Activated T-helper 1 cell treated with Interleukin-2 at 50 U/mL for 16 hours (primary cell): ENCODE results near the gene TOM1L2.

Source experiments
- DNase-seq: peaks from one replicate; pipeline ENCODE4 v3.0.0-alpha.2; 2020; ENCODE audit warnings: low read depth

Gene TOM1L2

GRCh38 chr17:17899486-17899885, 72.7 kb downstream of the TOM1L2 start:
- DNase-seq: no peak

DNA sequence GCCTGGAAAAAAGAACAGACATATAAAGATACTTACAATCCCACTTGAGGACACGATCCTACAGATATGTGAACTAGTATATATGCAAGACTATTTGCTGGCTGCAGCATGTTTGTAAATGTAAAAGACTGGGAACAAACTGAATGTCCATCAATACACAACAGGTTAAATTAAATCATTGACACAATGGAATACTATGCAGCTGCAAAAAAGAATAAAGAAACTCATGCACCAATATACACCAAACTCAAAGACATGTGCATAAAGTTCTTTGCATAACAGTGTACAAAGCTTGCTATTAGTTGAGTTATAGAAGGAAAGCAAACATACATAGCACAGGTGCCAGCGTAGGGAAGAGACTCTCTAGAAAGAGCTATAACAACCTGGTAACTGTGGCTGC, 73.5 kb downstream of the TOM1L2 start:
- no peak for DNase-seq

GRCh38 chr17:17897442-17897841, 74.8 kb downstream of the TOM1L2 start:
- DNase-seq: no peak

- no peak for DNase-seq
Measured at GRCh38 chr17:17896746-17897145, 75.5 kb downstream of the TOM1L2 start.

DNA sequence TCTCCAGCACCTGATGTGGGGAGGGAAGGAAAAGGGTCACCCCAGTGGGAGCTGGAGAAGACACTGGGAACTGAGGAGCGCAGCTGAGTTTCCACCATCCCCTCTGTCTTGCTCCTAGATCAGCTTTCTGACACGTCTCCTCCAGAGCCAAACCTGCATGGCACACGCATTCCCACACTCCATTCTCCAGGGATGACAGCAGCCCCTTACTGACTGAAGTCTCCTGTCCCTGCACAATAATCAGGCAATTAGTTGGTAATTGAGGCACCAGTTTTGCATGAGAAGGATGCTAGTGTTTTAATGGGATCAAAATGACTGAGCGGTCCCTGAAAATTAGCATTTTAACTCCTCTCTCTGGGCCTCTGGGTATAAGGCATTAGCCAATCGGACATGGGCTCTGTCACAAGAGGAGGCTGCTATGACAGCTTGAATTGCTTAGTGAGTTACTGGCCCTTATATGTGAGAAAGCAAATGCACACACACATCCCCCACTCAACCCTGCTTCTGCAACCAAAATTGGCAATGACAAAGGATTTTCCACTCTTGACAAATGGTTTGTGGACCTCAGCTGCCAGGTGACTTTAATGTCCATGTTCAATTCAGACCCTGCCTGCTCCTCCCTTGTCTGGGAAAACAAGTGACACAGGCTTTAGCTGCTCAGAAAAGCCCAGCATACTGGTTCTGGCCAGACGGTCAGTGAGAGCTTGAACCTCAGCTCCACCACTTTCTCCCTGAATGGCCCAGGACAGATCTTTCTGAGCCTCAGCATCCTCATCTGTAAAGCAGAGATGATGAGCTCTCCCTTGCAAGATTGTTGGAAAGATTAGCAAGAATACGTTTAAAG, 78.2 kb downstream of the TOM1L2 start:
- DNase-seq: no peak

- DNase-seq: no peak
Measured at GRCh38 chr17:17892731-17893130, 79.5 kb downstream of the TOM1L2 start.

- no peak for DNase-seq
Measured at GRCh38 chr17:17892009-17892408, 80.2 kb downstream of the TOM1L2 start.

DNA sequence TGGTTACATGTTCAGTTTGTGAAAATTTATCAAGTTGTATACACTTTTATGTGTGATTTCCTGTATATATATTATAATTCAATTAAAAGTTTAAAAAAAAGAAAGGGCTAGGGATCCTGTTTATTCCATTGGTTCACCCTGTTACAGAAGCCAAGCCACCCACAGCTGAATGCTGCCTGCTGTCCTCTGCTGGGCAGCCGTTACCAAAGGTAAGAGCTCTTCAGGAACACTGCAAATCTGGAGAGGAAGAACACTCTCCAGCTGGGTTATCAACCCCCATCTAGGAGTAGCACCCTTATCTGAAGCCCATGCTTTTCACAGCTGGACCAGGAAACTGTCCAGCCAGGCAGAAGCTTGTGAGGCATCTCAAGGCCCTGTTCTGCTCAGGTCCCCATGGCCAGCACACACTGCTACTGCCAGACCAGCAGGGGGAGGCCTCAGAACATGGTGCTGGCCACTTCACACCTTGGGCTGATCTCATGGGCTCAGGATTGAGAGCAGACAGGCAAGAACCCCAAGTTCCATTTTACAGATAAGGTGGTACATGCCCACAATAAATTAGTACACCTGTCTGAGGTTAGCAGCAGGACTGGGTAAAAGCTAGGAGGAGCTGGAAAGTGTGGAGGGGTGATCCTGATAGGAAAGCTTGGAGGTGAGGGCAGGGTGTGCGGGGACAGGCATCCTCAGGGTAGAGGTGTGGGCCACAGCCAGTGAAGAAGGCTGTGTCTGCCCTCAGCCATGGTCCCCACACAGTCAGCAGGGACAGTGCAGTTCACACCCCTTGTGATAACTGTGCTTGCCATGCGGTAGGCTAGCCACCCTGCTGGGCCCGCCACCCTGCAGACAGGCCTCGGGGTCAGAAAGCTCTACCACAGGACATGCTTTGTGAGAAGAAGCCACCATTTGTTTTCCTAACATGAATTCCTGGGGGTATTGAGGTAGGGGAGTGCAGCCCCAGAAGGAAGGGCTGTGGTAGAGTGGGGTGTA, 81.1 kb downstream of the TOM1L2 start:
- peak; percentile 21 for DNase-seq

DNA sequence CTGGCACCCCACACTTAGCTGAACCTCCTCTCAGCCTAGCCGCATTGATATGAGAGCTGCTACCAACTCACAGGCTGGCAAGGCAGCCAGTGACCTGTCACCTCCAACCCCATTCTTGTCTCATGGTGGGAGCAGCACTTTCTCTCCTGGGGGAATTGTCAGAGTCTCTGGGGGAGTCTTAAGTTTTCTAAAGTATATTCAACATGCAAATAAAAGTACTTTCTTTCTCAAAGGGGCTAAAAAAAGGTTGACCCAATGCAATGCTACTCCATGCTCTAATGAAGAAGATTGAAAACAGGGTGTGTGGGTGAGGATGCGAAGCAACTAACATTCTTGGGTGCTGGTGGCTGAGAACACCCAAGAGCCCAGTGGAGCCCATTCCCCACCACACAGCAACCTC, 82.3 kb downstream of the TOM1L2 start:
- DNase-seq: no peak

DNA sequence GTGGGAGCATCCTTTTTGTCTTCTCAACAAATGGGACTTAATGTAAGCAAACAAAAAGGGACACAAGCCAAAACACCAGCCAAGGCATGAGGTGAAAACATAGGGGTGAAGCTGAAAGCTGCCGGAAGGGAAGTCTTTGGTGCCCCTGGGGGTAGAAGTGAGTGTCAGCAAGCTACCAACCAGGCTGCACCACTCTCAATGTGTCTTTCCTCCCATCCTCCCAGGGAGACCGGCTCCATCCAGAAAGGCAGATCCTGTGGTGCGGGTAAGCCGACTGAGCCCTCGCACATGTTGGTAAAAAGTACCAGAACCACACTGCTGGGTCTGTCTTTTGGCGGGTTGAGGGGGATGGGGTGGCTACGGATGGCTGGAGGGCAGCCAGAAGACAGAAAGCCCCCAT, 83.4 kb downstream of the TOM1L2 start:
- no peak for DNase-seq

DNA sequence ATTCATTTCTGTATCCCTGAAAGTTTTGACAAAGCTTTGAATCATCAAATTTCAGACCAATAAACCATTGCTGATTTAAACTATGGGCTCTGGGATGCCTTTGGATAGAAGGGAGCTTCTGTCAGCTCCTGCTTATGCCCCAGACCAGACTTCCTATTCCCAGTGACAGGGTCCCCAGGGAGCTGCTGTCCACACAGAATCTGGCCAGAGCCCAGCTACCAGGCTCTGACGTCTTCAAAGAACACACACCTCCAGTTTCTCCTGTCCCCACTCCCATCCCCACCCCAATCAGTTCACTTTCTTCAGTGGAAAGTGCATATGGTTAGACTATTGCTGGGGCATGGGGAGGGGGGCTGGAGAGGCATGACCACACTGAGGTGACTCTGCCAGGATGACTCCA, 83.8 kb downstream of the TOM1L2 start:
- no peak for DNase-seq

GRCh38 chr17:17887752-17888304, 84.4 kb downstream of the TOM1L2 start:
- no peak for DNase-seq

GRCh38 chr17:17886726-17887125, 85.5 kb downstream of the TOM1L2 start:
- DNase-seq: no peak

DNA sequence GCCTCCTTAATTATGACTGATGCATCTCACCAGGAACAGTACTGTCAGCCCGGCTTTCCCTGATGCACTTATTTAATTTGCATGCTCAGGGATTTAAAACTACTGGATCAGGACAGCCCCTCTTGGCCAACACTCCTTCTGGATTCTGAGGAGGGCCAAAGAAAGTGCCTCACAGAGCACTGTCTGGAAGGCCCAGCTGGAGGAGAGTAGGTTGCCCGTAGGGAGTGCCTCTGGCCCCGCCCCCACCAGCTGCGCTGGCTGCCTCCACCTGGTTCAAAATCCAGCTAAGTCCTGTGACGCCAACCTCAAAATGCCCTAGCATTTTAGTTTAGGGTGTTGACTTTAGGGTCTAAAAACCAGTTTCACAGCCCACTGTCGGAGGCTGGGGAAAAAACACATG, 86.0 kb downstream of the TOM1L2 start:
- no peak for DNase-seq

DNA sequence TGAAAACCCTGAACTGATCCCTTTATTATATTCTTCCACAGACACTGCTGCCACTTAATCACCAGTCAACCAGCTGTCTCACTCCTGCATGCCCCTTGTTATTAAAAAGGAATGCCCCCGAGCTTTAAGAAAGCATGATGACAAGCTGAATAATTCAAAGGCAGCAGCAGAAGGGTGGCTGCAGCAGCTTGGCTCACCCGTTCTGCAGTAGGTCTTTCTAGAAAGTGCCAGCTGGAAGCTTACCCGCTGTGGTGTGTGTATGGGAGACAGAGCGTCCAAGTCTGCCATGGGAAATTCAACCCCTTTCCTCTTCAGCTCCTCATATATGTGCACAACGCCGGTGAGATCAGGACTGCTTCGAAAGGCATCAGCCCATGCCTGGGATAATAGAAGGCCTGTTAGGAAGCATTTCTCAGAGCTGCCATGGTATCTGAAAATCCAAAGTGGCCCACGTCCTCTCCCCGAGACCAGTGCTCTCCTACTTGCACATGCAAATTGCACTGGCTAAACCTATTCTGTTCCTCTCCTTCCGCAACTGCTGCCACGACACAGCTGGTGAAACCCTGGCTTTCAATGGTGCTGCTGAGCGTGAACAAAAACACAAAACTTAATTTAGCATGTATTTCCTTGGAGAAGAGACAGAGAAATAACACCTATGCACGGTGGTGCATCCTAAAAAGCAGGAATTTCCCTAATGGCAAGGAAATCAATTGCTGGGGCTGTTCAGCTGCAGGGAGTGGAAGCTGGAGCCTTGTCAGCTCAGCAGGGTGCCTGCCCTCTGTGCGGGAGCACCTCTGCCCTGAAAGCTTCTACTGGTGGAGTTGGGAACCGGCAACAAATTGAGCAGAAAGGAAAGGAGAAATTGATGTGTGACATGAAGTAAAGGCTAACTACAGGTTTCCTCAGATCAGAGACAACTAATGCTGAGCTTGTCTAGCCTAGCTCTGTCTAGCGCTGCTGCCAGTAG, 87.5 kb downstream of the TOM1L2 start:
- no peak for DNase-seq

DNA sequence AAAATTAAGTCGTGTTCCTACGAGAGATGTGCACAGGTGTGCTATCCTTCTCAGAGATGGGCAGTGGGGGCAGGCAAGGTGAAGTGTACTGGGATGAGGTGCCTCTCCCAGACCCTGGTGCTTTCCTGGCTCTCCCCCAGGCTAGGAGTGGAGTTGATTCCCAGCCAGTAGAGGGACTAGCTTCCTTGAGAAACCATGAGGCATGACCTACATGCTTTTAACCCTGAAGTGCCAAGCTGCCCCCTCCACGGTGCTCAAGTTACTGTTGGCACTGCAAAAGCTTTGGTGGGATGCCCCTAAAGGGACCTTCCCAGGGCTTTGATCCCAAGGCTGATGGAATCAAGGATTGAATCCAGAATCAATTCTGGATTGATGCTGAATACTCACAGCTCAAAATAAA, 88.4 kb downstream of the TOM1L2 start:
- DNase-seq: no peak

- no peak for DNase-seq
Measured at GRCh38 chr17:17882082-17882581, 90.1 kb downstream of the TOM1L2 start.

- no peak for DNase-seq
Measured at GRCh38 chr17:17880577-17881196, 91.5 kb downstream of the TOM1L2 start.

DNA sequence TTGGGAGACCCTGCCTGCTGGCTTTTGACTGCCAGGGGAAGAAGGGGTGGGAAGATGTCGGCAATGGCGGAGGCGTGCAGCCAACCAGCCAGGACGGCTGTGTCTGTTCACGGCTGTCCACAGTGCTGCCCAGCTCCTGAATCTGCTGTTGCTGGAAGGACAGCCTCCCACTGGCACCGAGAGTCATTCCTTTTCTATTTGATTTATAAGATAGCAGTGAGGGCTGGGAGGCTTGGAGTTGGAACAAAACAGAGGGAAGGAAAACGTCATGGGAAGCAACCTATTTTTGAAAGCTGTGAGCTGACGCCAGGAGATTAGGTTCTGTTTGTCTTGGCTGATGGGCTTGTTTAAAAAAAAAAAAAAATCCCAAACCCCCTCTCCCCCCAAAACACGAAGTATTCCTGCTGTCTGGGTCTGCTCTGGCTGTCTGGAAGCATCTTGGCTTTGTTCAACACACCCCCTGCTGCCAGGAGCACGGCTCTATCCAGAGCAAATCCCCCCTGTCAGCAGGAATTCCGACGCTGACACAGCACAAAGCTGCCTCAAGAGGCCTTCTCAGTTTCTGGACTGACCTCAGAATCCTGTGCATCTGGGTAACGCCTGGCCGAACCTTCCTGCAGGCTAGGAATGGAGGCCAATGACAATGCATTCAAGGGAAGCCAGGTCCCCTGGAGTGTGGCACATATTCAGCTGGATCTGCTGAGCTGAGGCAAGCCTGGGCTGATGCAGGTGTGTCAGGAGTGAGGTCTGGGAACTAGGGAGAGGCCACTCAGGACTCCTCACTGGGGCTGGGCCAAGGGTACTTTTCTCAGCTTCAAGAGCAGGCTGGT, 94.5 kb downstream of the TOM1L2 start:
- DNase-seq: no peak

- DNase-seq: no peak
Measured at GRCh38 chr17:17876959-17877528, 95.2 kb downstream of the TOM1L2 start.
